Coronary artery (tissue), 2 donors: ENCODE results near the gene NHS.

Source experiments
- DNase-seq: peaks from one replicate; pipeline ENCODE4 v3.0.0-alpha.2; 2017; ENCODE audit warnings: low spot score
- H3K27ac ChIP-seq, 2 donors: fragments of 200-600 bp; sonication (generic); one replicate each; pipeline ENCODE4 v1.5.1; 2016 to 2019
- H3K4me3 ChIP-seq: fragments of 200-600 bp; sonication (generic); 2 replicates; pipeline ENCODE4 v1.5.1; 2016; ENCODE audit warnings: mild to moderate bottlenecking, moderate library complexity
- TF ChIP-seq, protein P1 (sequence below): fragments of 200-600 bp; sonication (generic); IDR thresholded peaks from one replicate; pipeline ENCODE4 v1.5.1; 2019; ENCODE audit warnings: antibody characterized with exemption

NHS gene

DNA sequence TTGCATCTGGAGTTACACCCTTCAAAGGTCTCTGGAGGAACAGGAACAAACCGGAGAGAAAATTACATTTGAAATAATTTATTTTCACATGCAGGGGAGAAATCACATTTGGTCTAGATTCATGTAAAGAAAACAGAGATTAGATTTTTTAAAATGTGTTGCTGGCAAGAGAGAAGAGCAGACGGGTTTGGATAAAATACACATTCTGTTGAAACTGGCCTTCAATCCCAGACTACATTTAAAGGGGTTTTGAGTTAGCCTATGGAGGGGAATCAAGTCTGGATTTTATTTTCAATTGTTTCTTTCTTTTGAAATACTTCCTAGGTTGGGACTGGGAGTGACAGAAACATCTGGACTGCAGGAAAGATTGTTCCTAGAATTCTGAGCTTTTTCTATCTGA lies 180.8 kb downstream of the NHS start:
- TF ChIP-seq, protein P1, sequence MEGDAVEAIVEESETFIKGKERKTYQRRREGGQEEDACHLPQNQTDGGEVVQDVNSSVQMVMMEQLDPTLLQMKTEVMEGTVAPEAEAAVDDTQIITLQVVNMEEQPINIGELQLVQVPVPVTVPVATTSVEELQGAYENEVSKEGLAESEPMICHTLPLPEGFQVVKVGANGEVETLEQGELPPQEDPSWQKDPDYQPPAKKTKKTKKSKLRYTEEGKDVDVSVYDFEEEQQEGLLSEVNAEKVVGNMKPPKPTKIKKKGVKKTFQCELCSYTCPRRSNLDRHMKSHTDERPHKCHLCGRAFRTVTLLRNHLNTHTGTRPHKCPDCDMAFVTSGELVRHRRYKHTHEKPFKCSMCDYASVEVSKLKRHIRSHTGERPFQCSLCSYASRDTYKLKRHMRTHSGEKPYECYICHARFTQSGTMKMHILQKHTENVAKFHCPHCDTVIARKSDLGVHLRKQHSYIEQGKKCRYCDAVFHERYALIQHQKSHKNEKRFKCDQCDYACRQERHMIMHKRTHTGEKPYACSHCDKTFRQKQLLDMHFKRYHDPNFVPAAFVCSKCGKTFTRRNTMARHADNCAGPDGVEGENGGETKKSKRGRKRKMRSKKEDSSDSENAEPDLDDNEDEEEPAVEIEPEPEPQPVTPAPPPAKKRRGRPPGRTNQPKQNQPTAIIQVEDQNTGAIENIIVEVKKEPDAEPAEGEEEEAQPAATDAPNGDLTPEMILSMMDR: no peak
- Histone ChIP-seq H3K4me3 (no peak overlapping the region), H3K27ac (no peak overlapping the region)
- no peak for DNase-seq

DNA sequence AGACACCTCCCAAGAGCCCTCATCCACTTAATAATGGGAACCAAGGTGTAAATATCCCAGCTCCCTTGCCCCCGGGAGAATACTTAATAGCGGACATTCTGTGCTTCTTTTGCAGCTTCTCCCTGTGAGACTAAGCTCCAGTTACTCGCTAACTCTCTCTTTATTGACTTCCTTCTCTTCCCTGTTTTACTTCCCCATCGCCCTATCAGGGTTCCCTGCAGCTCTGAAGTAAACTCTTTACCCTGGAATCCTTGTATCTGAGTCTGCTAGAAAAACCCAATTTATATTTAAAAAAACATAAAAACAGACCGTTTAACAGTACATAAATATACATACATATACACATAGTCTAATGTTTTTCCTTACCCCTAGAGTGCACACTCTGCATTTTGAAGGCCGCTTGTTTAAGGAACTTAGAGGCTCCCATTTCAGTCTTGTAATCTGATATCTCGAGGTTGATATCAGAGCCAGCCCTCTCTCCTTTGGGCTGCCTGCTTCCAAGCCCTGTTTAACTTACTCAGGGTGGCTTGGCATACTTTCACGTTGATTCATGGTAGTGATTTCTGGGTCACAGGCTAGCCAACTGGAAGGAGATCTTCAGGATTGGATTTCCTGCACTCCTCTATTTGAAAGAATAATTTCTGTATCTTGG lies 184.9 kb downstream of the NHS start:
- TF ChIP-seq, protein P1: no peak
- Histone ChIP-seq H3K4me3 (no peak overlapping the region), H3K27ac (no peak overlapping the region)
- DNase-seq: no peak

DNA sequence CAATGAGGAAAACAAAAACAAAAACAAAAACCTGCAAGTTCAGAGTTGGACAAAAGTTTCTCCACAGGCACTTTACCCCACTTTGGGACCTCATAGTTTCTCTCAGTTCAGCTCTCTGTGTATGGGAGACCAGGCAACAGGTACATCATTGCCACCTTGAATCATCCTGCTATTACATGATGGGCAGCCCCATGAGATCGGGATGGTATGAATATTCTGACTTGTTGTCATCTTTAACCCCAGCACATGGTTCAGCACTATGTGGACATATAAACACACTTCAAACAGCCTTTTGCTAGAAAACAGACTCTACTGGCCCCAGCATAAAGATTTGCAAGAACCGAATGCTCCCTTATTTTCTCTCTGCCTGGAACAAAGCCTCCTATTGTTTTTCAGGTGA lies 185.4 kb downstream of the NHS start:
- H3K27ac ChIP-seq: peak overlapping the region in 1 of 2 donors; percentile 28
- no peak overlapping the region for H3K4me3 ChIP-seq
- TF ChIP-seq, protein P1: no peak
- no peak for DNase-seq

DNA sequence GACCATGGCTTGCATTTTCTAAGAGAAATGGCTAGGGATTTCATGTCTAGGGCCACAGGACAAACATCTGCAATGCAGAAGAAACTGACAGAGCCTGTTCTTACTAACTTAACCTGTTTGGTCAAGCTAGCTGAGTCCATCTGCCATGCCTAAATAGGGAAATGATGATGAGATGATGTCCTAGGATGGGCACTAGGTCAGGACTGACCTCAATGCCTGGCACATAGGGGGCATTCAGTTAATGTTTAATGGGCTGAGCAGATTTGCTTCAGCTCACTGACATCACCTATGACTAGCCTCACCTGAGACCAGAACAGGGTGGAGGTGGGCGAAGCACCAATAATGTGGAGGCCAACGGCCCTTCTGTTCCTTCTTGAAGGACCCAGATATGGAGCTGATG lies 188.1 kb downstream of the NHS start:
- no peak for DNase-seq
- TF ChIP-seq, protein P1: no peak
- Histone ChIP-seq H3K4me3 (no peak overlapping the region), H3K27ac (no peak overlapping the region)

DNA sequence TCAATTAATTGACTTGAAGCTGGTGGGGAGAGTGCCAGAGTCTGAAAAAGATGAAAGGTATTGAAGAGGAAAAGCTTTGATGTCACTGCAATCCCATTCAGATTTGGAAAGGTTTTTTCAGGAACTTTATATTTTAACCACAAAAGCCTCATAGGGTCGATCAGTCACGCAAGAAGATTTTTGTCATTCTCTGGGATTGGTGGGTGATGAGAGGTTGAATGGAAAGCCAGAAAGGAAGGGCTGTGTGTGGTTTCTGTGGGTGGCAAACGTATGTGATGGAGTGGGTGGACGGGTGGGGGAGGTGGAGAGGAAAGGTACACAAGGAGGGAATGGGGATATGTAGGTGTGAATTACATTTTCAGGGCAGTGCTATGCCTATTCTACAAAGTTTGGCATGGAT lies 188.5 kb downstream of the NHS start:
- Histone ChIP-seq H3K4me3 (no peak overlapping the region), H3K27ac (no peak overlapping the region)
- no peak for DNase-seq
- TF ChIP-seq, protein P1: no peak

DNA sequence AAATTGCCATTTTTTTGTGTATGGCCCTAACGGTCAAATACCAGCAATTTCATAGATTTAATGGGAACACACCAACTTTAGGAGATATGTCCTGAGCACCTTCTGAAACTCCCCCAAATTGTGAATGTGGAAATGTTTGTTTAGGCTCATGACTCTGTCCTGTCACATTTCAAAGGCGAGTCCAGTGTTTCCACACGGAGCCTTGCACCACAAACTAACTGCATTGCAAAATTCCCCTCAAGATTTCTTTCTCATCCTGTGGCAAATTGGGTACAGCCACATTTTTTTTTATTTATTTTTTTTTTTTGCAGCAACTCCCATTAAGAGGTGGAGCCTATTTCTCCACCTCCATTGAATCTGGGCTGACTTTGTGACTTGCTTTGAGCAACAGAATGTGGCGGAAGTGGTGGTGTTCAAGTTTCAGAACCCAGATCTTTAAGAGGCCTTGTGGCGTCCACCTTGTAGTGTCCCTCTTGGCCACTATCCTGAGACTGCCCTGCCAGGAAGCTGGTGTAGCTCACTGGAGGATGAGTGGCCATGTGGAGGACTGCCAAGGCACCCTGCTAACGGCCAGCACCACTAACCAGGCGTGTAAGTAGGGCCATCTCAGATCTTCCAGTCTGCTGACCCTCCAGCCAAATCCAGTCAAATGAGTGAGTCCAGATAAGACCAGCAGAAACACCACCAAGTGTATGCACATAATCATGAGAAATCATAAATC lies 189.8 kb downstream of the NHS start:
- no peak for DNase-seq
- no peak overlapping the region for H3K27ac ChIP-seq
- TF ChIP-seq, protein P1: no peak
- no peak overlapping the region for H3K4me3 ChIP-seq

DNA sequence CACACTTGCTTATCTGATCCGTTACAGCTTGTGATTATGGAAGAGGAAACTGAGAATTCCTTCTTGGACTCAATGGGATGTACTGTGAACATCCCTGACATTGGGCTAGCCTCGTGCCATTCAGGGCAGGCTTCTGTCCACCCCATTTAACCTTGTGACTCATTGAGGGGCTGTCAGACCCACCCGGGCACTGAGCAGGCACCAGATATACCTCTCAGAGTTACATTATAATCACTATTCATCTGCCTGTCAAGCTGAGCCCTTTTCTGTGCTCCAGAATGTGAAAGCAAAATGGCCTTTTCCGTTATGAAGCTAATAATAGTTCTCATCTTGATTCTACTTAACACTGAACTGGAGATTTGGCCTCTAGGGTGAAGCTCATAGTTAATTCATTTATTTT lies 191.7 kb downstream of the NHS start:
- TF ChIP-seq, protein P1: no peak
- Histone ChIP-seq H3K4me3 (peak overlapping the region; percentile 28), H3K27ac (no peak overlapping the region)
- no peak for DNase-seq
